ENCODE data around the gene SUFU.

GRCh38 chr10:102538811-102539210, 35.0 kb downstream of the SUFU start:
- TF ChIP-seq CTCF (IDR thresholded peaks at IDR 0.05; ENCODE audit: control extremely low read depth in 1 of 3, insufficient read depth in 1 of 3, low read depth in 1 of 3, low read length in 3 of 3) (no peak), EZH2 (IDR thresholded peaks at IDR 0.05; ENCODE audit: low read depth, low read length, severe bottlenecking) (no peak), SP1 (IDR thresholded peaks at IDR 0.05; ENCODE audit: low read depth, low read length) (no peak), SIN3A (conservative IDR thresholded peaks at IDR 0.05 in 1 of 2, IDR thresholded peaks at IDR 0.05 in 1 of 2; ENCODE audit: low read depth in 1 of 2, low read length in 2 of 2) (no peak), RAD21 (IDR thresholded peaks at IDR 0.05 in 1 of 2, conservative IDR thresholded peaks at IDR 0.05 in 1 of 2; ENCODE audit: low read depth in 2 of 2, low read length in 2 of 2) (no peak), POLR2A (IDR thresholded peaks at IDR 0.05; ENCODE audit: control extremely low read depth in 1 of 2, low read depth in 2 of 2, low read length in 2 of 2) (no peak), ATF3 (IDR thresholded peaks at IDR 0.05; ENCODE audit: insufficient read depth, low read depth, low read length) (no peak), POLR2AphosphoS5 (IDR thresholded peaks at IDR 0.05; ENCODE audit: low read depth, low read length) (no peak)
- TF ChIP-seq, protein P1, sequence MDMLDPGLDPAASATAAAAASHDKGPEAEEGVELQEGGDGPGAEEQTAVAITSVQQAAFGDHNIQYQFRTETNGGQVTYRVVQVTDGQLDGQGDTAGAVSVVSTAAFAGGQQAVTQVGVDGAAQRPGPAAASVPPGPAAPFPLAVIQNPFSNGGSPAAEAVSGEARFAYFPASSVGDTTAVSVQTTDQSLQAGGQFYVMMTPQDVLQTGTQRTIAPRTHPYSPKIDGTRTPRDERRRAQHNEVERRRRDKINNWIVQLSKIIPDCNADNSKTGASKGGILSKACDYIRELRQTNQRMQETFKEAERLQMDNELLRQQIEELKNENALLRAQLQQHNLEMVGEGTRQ (IDR thresholded peaks at IDR 0.05; ENCODE audit: low read length), result no peak

Data from H1 (cell line).